Esophagus muscularis mucosa (tissue), 4 donors: ENCODE results near the gene TWIST1.

Source experiments
- EP300 ChIP-seq: sonication (generic); formaldehyde crosslinking; IDR thresholded peaks from one replicate; pipeline ENCODE4 v1.6.1; 2017; ENCODE audit warnings: antibody characterized with exemption
- POLR2AphosphoS5 ChIP-seq, 2 donors: sonication (generic); formaldehyde crosslinking; IDR thresholded peaks; one replicate each; pipeline ENCODE4 v1.6.1; 2017; ENCODE audit warnings: antibody characterized with exemption in 2 of 2
- TF ChIP-seq, protein P1 (sequence below), 3 experiments: fragments of 200-600 bp in 2 of 3; fragments of 450-650 bp in 1 of 3; sonication (generic) in 2 of 3; IDR thresholded peaks; one replicate each; pipeline ENCODE4 v1.5.1; 2017 to 2019; ENCODE audit warnings: antibody characterized with exemption in 3 of 3, mild to moderate bottlenecking in 2 of 3, moderate library complexity in 1 of 3

GRCh38 chr7:19094598-19095352, 22.7 kb downstream of the TWIST1 start:
- TF ChIP-seq, protein P1, sequence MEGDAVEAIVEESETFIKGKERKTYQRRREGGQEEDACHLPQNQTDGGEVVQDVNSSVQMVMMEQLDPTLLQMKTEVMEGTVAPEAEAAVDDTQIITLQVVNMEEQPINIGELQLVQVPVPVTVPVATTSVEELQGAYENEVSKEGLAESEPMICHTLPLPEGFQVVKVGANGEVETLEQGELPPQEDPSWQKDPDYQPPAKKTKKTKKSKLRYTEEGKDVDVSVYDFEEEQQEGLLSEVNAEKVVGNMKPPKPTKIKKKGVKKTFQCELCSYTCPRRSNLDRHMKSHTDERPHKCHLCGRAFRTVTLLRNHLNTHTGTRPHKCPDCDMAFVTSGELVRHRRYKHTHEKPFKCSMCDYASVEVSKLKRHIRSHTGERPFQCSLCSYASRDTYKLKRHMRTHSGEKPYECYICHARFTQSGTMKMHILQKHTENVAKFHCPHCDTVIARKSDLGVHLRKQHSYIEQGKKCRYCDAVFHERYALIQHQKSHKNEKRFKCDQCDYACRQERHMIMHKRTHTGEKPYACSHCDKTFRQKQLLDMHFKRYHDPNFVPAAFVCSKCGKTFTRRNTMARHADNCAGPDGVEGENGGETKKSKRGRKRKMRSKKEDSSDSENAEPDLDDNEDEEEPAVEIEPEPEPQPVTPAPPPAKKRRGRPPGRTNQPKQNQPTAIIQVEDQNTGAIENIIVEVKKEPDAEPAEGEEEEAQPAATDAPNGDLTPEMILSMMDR (IDR thresholded peaks at IDR 0.05), result no peak
- TF ChIP-seq POLR2AphosphoS5 (IDR thresholded peaks at IDR 0.05), result no peak
- no peak for TF ChIP-seq EP300
